PC-3 (cell line): ENCODE results near the gene ITGAE.

Experiments
- CTCF ChIP-seq: fragments of 300-600 bp; sonication (generic); conservative IDR thresholded peaks from 2 replicates; pipeline ENCODE4 v1.5.1; 2017; ENCODE audit warnings: antibody characterized with exemption, low read depth, mild to moderate bottlenecking, low read length
- EZH2phosphoT487 ChIP-seq: fragments of 300-600 bp; sonication (generic); IDR thresholded peaks from 2 replicates; pipeline ENCODE4 v1.6.1; 2018; ENCODE audit warnings: mild to moderate bottlenecking, antibody characterized with exemption, low read length, borderline replicate concordance

- no peak for TF ChIP-seq CTCF
- no peak for TF ChIP-seq EZH2phosphoT487
Observed at GRCh38 chr17:3695129-3695722, 105.8 kb downstream of the ITGAE start.
